Middle frontal gyrus (tissue), 1 donor: ENCODE results near the gene USP6NL.

ENCODE experiments used
- DNase-seq: peaks from one replicate; pipeline ENCODE4 v3.0.0-alpha.2; 2015; ENCODE audit warnings: low spot score; ENCODE audit errors: extremely low spot score

The USP6NL gene

GRCh38 chr10:11553773-11554381 is 57.6 kb downstream of the USP6NL start:
- DNase-seq, result no peak

GRCh38 chr10:11551916-11552602 is 59.4 kb downstream of the USP6NL start:
- no peak for DNase-seq

GRCh38 chr10:11551104-11551503 is 60.3 kb downstream of the USP6NL start:
- DNase-seq, result no peak

- no peak for DNase-seq
Measured at GRCh38 chr10:11548768-11549099, 62.7 kb downstream of the USP6NL start.

- no peak for DNase-seq
Measured at GRCh38 chr10:11548065-11548767, 63.2 kb downstream of the USP6NL start.

GRCh38 chr10:11546581-11546980 is 64.9 kb downstream of the USP6NL start:
- no peak for DNase-seq

GRCh38 chr10:11541296-11541695 is 70.2 kb downstream of the USP6NL start:
- DNase-seq, result no peak

- DNase-seq, result no peak
Measured at GRCh38 chr10:11539191-11539868, 72.1 kb downstream of the USP6NL start.

GRCh38 chr10:11538834-11539190 is 72.6 kb downstream of the USP6NL start:
- DNase-seq, result no peak

GRCh38 chr10:11536228-11536627 is 75.2 kb downstream of the USP6NL start:
- DNase-seq, result no peak

GRCh38 chr10:11535346-11535959 is 76.0 kb downstream of the USP6NL start:
- DNase-seq, result no peak

- DNase-seq, result no peak
Measured at GRCh38 chr10:11533328-11533781, 78.1 kb downstream of the USP6NL start.

GRCh38 chr10:11532306-11532705 is 79.1 kb downstream of the USP6NL start:
- DNase-seq, result no peak

GRCh38 chr10:11530806-11531205 is 80.6 kb downstream of the USP6NL start:
- DNase-seq, result no peak

GRCh38 chr10:11529276-11529903 is 82.1 kb downstream of the USP6NL start:
- DNase-seq, result no peak

- no peak for DNase-seq
Measured at GRCh38 chr10:11528286-11528685, 83.2 kb downstream of the USP6NL start.

GRCh38 chr10:11527691-11528255 is 83.7 kb downstream of the USP6NL start:
- no peak for DNase-seq

- no peak for DNase-seq
Measured at GRCh38 chr10:11527068-11527467, 84.4 kb downstream of the USP6NL start.

GRCh38 chr10:11525503-11525902 is 85.9 kb downstream of the USP6NL start:
- DNase-seq, result no peak

GRCh38 chr10:11522821-11523245 is 88.6 kb downstream of the USP6NL start:
- no peak for DNase-seq

- DNase-seq, result no peak
Measured at GRCh38 chr10:11521860-11522259, 89.6 kb downstream of the USP6NL start.
